ENCODE results near the gene DIPK1B.

Gene DIPK1B

DNA sequence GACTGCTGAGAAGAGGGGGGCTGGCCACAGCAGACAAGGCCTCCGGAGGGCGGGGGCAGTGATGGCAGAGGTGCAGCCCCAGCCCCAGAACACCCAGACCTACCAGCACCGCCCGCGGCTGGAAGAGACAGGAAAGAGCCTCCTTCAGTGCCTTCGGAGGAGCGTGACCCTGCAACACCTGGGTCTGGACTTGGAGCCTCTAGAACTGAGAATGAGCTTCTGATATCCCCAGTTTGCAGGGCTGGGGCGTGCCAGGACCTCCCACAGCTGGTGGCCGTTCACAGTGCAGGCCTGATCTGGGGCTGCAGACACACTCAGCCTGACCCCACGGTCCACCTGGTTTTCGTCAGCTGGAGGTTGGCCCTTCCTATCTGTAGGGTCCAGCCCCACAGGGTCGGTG, 21.2 kb downstream of the DIPK1B start:
- no peaks in the 10 kb centered on the region for H3K36me3 ChIP-seq (ENCODE audit: insufficient read depth, low read length)
- no peaks in the 10 kb centered on the region for H3K9me3 ChIP-seq (ENCODE audit: control insufficient read depth, insufficient read depth, low read length)
- H3K4me1 ChIP-seq (ENCODE audit: insufficient read depth, low read length): no peaks in the 10 kb centered on the region; the same call in 1 of the 2 replicates
- H3K9ac ChIP-seq (ENCODE audit: low read depth, low read length): no peak overlapping the region

DNA sequence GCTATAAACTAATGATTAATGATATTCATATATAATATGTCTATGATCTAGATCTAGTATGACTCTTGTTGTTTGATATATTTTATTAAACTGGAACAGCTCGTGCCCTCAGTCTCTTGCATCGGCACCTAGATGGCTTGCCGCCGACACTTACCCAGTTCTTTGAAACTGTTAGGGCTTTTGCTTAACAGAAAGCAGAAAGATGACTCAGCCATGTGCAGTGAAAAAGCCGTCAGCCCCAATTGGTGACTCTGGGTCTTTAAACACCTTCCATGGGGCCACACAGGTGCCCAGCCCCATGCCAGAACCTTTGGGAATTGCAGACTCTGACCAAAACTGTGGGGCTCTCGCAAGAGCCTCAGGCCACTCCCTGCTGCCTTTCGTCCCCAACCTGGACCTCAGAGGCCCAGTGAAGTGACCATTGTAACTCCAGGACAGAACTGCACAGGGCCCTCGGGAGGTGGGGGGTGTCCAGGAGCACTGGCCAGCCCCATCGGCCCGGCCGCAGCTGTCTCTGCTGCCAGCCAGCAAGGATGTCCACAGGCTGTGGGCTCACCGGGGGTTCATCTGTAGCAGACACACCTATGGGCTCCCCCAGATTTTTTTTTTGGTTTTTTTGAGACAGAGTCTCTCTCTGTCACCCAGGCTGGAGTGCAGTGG, 22.6 kb downstream of the DIPK1B start:
- Histone ChIP-seq H3K9me3 (ENCODE audit: control insufficient read depth, insufficient read depth, low read length) (no peaks in the 10 kb centered on the region), H3K9ac (ENCODE audit: low read depth, low read length) (no peak overlapping the region), H3K36me3 (ENCODE audit: insufficient read depth, low read length) (no peaks in the 10 kb centered on the region), H3K4me1 (ENCODE audit: insufficient read depth, low read length) (no peaks in the 10 kb centered on the region; the same call in 1 of the 2 replicates)

DNA sequence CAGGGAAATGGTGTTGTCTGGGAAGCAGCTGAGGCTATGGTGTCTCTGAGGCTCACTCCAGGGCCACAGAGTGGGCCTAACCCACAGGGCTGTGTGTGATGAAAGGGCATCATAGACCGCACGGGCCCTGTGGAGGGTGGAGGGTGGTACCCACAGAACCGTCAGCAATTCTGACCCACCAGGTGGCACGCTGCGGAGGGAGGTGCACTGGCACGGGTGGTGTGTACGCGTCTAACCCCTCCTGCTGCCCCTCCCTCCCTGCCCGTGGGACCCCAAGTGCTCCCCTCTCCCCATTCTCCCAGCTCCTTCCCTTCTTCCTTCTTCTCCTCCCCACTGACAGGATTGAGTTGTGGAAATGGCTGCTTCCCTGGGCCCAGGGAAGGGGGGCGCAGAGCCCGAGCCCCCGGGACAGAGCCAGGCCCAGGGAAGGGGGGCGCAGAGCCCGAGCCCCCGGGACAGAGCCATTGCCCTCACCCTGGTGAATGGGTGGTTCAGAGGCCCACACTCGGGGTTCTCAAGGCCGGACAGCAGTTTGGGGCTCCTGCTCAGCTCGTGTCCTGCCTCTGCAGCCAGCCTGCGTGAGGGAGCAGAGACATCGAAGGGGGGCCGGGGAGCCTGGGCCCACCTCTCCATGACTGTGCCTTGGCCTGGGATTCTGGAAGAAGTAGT, 23.6 kb downstream of the DIPK1B start:
- H3K36me3 ChIP-seq (ENCODE audit: insufficient read depth, low read length): no peaks in the 10 kb centered on the region
- no peaks in the 10 kb centered on the region for H3K9me3 ChIP-seq (ENCODE audit: control insufficient read depth, insufficient read depth, low read length)
- H3K4me1 ChIP-seq (ENCODE audit: insufficient read depth, low read length): no peaks in the 10 kb centered on the region; the same call in 1 of the 2 replicates
- no peak overlapping the region for H3K9ac ChIP-seq (ENCODE audit: low read depth, low read length)

DNA sequence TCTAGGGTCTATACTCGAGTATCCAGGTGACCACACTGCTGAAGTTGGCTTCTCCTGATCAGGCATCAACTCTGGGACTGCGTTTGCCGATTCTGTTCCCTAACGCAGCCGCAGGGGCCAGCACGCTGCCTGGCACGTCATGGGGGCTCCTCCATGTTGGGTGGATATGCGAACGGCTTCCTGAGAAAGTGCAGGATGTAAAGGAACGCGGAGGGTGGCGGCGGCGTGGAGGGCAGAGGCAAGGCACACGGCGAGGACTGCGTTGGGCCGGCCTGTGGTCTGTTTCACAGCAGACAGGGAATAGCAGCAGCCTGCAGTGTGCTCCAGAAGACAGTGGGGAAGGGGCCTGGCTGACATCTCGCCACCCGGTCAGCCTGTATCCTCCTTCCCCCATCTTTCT, 26.6 kb downstream of the DIPK1B start:
- Histone ChIP-seq H3K9me3 (ENCODE audit: control insufficient read depth, insufficient read depth, low read length) (no peaks in the 10 kb centered on the region), H3K4me1 (ENCODE audit: insufficient read depth, low read length) (no peaks in the 10 kb centered on the region), H3K9ac (ENCODE audit: low read depth, low read length) (no peak overlapping the region), H3K36me3 (ENCODE audit: insufficient read depth, low read length) (no peaks in the 10 kb centered on the region)

DNA sequence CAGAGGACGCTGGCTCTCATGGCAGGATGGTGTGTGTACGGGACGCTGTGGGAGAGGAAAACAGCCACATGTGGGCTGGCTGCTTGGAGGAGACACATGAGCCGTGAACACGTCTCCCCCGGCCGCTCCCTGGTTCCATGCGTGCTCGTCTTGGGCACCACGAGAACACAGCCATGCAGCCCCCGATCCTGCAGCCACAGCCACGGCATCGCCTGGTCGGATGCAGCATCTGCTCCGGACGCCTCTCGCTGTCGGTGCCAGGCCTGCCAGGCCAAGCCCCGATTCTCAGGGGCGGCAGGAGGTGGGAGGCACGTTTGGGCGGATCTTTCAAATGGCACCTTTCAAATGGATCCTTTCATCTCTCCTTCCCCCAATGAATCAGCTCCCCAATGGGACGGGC, 27.1 kb downstream of the DIPK1B start:
- Histone ChIP-seq H3K36me3 (ENCODE audit: insufficient read depth, low read length) (no peaks in the 10 kb centered on the region), H3K4me1 (ENCODE audit: insufficient read depth, low read length) (no peaks in the 10 kb centered on the region), H3K9ac (ENCODE audit: low read depth, low read length) (no peak overlapping the region), H3K9me3 (ENCODE audit: control insufficient read depth, insufficient read depth, low read length) (no peaks in the 10 kb centered on the region)

DNA sequence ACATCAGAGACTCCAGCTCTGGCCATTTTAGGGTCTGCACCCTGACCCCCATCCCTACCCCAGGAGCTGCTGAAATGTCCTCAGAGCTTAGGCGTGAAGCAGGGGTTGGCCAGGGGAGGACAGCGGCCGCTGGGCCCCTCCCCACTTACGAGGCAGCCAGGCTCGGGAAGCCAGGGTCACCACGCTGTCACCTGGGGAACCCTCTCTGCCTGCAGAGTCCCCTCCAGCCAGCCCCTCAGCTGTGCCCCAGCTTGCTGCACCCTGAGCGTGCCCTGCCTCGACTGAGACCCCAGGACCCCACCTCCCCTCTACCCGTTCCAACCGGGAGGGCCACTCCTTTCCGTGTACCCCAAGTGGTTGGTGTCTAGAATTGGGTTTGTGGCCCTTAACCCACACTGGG, 27.7 kb downstream of the DIPK1B start:
- Histone ChIP-seq H3K9me3 (ENCODE audit: control insufficient read depth, insufficient read depth, low read length) (no peaks in the 10 kb centered on the region), H3K9ac (ENCODE audit: low read depth, low read length) (no peak overlapping the region), H3K36me3 (ENCODE audit: insufficient read depth, low read length) (no peaks in the 10 kb centered on the region), H3K4me1 (ENCODE audit: insufficient read depth, low read length) (no peaks in the 10 kb centered on the region)

DNA sequence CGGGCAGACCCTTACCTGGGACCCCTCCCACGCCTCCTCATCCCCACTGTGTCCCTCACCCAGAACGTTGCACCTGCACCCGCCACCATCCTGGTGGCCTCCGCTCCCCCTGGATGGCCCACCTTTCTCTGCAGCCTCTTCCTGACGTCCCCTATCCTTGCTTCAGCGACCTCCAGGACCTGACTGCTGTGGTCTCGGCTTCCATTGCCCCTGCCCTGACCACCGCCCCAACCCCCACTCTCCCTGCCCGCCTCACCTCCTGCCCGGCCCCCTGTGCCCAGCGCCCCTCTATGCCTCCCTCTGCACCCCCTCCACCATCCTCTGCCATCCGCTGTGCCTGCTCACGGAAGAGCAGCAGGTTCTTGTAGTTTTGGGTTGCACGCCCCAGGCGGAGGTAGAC, 28.1 kb downstream of the DIPK1B start:
- H3K4me1 ChIP-seq (ENCODE audit: insufficient read depth, low read length): no peaks in the 10 kb centered on the region
- H3K9ac ChIP-seq (ENCODE audit: low read depth, low read length): no peak overlapping the region
- H3K9me3 ChIP-seq (ENCODE audit: control insufficient read depth, insufficient read depth, low read length): no peaks in the 10 kb centered on the region
- no peaks in the 10 kb centered on the region for H3K36me3 ChIP-seq (ENCODE audit: insufficient read depth, low read length)

DNA sequence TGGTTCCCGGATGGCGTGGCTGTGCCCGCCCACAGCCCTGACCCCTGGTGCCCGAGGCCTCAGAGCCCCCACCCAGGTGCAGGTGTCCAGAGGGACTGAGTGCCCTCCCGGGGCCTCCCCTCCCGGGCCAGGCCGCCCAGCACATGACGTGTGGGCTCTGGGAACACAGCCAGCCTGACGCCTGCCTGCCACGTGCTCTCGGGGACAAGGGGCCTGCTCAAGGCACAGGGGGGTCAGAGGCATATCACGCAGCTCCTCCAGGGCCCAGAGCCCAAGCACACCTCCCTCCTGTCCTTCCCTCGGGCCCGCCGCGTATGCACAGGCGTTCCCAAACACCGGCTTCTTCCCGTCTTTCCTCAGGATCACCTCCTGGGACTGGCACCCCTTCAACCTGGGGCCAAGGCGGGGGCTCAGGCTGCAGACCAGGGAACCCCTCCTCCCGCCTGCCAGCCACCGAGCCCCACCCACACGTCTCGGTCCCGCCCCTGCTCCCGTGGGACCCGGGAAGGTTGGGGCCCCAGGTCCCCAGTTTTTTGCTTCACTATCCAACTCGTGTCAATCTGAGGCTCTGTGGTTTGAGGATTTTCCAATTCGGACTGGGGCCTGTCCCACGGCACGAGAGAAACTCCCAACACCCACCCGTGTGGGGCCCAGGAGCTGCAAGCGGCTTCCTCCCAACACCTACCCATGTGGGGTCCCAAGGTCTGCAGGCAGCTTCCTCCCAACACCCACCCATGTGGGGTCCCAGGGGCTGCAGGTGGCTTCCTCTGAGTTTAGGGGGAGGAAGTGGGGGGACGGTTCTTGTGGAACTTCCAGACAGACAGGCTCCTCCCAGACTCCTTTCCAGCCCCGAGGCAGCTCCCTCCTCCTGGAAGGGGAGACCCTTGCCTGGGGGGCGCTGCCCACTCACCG, 28.9 kb downstream of the DIPK1B start:
- H3K9ac ChIP-seq (ENCODE audit: low read depth, low read length): no peak overlapping the region
- H3K4me1 ChIP-seq (ENCODE audit: insufficient read depth, low read length): no peaks in the 10 kb centered on the region
- no peaks in the 10 kb centered on the region for H3K9me3 ChIP-seq (ENCODE audit: control insufficient read depth, insufficient read depth, low read length)
- H3K36me3 ChIP-seq (ENCODE audit: insufficient read depth, low read length): no peaks in the 10 kb centered on the region

DNA sequence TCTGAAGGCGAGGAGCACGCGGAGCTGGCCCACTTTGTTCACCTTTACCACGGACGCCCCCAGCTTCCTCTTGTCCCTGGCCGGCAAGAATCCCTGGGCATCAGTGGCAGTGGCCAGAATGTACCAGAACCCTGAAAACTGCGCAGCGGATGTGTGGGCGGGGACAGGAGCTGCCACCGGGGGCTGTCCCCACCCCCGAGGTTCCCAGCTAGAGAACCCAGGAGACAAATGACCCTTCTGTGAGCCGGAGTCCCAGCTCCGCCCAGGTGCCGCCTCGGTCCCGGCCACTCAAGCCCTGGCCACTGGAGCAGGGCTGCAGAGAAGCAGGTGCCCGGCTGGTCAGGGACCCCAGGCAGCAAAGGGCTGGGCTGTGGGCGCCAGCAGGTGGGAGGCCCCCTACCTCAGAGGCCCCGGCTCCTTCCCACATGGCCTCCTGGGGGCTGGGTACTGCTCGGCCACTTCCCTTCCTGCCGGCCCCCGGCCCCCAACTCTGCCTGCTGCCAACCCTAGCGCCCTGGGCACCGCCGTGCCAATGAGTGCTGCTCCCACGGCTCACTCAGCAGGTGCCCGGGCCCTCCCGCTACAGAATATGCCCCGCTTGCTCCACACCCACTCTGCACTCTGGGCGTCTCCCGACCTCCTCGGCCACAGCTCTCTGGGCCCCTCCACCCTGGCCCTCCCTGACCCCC, 29.7 kb downstream of the DIPK1B start:
- Histone ChIP-seq H3K4me1 (ENCODE audit: insufficient read depth, low read length) (no peaks in the 10 kb centered on the region), H3K36me3 (ENCODE audit: insufficient read depth, low read length) (no peaks in the 10 kb centered on the region), H3K9ac (ENCODE audit: low read depth, low read length) (no peak overlapping the region), H3K9me3 (ENCODE audit: control insufficient read depth, insufficient read depth, low read length) (no peaks in the 10 kb centered on the region)

DNA sequence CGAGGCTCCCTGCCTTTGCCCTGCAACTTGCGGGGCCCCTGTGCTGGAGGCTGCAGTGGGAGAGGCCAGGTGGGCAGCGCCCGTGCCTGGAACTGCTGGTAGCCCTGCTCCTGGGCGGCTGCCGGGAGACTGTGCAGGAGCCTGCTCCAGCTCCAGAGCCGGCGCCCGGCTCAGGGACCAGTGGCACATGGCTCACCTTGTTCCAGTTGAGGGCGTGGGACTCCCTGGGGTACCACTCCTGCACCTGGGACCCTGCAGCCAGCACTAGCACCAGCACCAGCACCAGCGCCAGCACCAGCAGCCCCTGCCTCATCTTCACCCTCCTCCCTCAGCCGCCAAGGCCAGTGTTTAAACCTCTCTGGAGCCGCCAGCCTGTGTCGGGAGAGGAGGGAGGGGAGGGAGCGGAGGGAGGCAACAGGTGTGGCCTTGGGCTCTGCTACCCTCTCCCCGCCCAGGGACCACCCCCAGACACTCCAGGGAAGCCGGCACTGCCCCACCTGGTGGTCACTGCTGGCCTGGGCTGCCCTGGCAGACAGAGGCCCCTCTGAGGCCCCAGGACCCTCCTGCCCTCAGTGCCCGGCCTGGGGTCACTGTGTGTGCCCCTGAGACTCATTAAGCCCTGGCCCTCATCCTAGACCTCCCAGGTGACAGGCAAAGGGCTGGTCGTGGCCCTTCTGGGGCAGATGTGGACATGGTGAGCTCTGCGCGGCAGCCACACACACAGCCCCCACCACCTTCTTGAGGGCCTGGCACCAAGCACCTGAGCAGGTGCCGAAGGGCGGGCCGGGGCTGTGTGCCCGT, 30.4 kb downstream of the DIPK1B start, which contains the start of gene LCN10:
LCN10 (minus strand) TSS at position 350 of the 801 bp plus-strand sequence; CDS start at position 313, 37 bp downstream.
- Histone ChIP-seq H3K9me3 (ENCODE audit: control insufficient read depth, insufficient read depth, low read length) (no peaks in the 10 kb centered on the region), H3K9ac (ENCODE audit: low read depth, low read length) (no peak within 1 kb of the TSS), H3K4me1 (ENCODE audit: insufficient read depth, low read length) (no peaks in the 10 kb centered on the region), H3K36me3 (ENCODE audit: insufficient read depth, low read length) (no peaks in the 10 kb centered on the region)

DNA sequence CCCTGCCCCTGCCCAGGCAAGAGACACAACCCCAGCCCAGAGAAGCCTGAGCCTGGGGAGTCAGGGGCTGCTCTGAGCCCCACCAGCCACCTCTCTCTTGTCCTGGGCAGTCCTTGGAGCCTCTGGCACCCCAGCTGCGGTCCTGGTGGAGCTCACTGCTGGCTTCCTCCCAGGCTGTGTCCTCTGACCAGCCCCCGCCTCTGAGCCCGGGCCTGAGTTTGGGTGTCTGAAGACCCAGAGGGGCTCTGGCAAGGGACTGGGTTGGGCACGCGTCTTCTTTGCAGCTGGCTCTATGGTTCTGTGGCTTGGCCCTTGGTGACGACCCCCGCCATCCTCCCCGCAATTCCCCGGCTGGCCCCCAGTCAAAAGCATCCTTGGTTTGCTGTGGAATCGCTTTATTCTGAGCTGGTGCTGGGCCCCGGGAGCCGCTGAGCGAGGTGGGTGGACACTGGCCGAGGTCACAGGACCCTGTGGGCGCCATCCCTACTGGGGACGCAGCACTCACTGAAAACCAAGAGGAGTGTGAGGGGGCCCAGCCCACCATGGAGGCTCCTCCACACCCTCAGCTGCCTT, 31.4 kb downstream of the DIPK1B start:
- Histone ChIP-seq H3K9ac (ENCODE audit: low read depth, low read length) (no peak overlapping the region), H3K4me1 (ENCODE audit: insufficient read depth, low read length) (no peaks in the 10 kb centered on the region), H3K36me3 (ENCODE audit: insufficient read depth, low read length) (no peaks in the 10 kb centered on the region), H3K9me3 (ENCODE audit: control insufficient read depth, insufficient read depth, low read length) (no peaks in the 10 kb centered on the region)

DNA sequence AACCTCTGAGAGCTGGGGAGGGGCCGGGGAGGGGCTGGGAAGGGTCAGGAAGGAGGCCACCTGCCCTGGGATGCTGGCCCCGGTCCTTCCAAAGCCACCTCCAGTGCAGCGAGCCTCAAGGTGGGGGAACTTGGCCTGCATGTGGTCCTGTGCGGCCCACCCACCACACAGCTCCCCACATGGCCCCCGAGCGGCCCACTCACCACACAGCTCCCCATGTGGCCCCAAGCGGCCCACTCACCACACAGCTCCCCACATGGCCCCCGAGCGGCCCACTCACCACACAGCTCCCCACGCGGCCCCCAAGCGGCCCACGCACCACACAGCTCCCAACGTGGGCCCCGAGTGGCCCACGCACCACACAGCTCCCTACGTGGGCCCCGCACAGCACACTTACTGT, 32.4 kb downstream of the DIPK1B start:
- Histone ChIP-seq H3K9ac (ENCODE audit: low read depth, low read length) (no peak overlapping the region), H3K4me1 (ENCODE audit: insufficient read depth, low read length) (no peaks in the 10 kb centered on the region)

DNA sequence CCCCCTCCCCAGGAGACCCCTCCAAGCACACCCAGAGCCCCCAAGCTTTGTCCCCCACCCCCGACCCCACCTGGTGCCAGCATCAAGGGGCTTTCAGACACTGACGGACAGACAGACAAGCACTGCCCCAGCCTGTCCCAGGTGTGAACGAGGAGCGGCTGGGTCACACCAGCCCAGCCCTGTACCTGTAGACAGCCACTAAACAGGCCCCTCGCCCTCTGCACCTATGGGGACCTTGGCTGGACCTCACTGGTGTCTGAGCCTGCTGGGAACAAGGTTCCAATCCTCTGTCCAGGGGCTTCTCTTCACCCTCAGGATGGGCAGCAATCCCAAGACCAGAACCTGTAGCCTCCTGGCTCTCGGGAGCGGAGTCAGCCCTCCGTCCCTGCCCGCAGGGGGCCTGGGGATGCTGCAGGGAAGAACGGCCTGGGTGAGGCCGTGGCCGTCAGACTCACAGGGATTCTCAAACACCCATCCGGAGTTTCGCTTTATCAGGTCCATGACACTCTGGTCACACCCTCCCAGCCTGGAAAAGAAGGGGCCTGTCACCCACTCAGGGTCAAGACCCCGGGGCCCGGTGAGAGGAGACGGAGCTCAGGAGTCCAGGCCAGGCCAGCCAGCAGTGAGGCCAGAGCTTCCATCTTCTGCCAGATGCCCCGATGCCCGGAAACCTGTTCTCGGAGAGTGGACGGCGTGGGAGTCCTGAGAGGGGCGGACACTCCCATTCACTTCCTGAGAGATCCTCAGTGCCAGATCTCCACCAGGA, 33.2 kb downstream of the DIPK1B start:
- H3K36me3 ChIP-seq (ENCODE audit: insufficient read depth, low read length): no peaks in the 10 kb centered on the region
- H3K4me1 ChIP-seq (ENCODE audit: insufficient read depth, low read length): no peaks in the 10 kb centered on the region
- no peaks in the 10 kb centered on the region for H3K9me3 ChIP-seq (ENCODE audit: control insufficient read depth, insufficient read depth, low read length)
- no peak overlapping the region for H3K9ac ChIP-seq (ENCODE audit: low read depth, low read length)

More for the DNA sequence above, 32.4 kb downstream of the DIPK1B start:
- no peaks in the 10 kb centered on the region for H3K36me3 ChIP-seq (ENCODE audit: insufficient read depth, low read length)
- H3K9me3 ChIP-seq (ENCODE audit: control insufficient read depth, insufficient read depth, low read length): no peaks in the 10 kb centered on the region
